Measurements from ENCODE around the gene CALHM6.

CALHM6 gene

GRCh38 chr6:116446399-116446798 lies 14.8 kb upstream of the CALHM6 start:
- DNase-seq = no peak

GRCh38 chr6:116447052-116447451 lies 14.1 kb upstream of the CALHM6 start:
- no peak for DNase-seq

GRCh38 chr6:116447496-116448011 lies 13.6 kb upstream of the CALHM6 start:
- DNase-seq = no peak

GRCh38 chr6:116449565-116449964 lies 11.6 kb upstream of the CALHM6 start:
- DNase-seq = no peak

GRCh38 chr6:116450185-116450710 lies 10.9 kb upstream of the CALHM6 start:
- DNase-seq = no peak

GRCh38 chr6:116450769-116451740 lies 10.1 kb upstream of the CALHM6 start:
- DNase-seq = no peak

GRCh38 chr6:116451916-116452315 lies 9.3 kb upstream of the CALHM6 start:
- DNase-seq = no peak

GRCh38 chr6:116452531-116452930 lies 8.6 kb upstream of the CALHM6 start:
- DNase-seq = no peak

GRCh38 chr6:116456106-116456505 lies 5.1 kb upstream of the CALHM6 start:
- no peak for DNase-seq

- DNase-seq = no peak
Observed at GRCh38 chr6:116456927-116457326, 4.2 kb upstream of the CALHM6 start.

GRCh38 chr6:116458264-116458663 lies 2.9 kb upstream of the CALHM6 start:
- no peak for DNase-seq

- no peak for DNase-seq
Observed at GRCh38 chr6:116459927-116460326, 1.2 kb upstream of the CALHM6 start.

GRCh38 chr6:116461932-116462885 lies 1.0 kb downstream of the CALHM6 start:
- DNase-seq = no peak

- no peak for DNase-seq
Observed at GRCh38 chr6:116463301-116463700, 2.1 kb downstream of the CALHM6 start.

- no peak for DNase-seq
Observed at GRCh38 chr6:116465246-116465645, 4.1 kb downstream of the CALHM6 start.

GRCh38 chr6:116467096-116467495 lies 5.9 kb downstream of the CALHM6 start:
- no peak for DNase-seq

GRCh38 chr6:116467514-116467913 lies 6.3 kb downstream of the CALHM6 start:
- DNase-seq = no peak

GRCh38 chr6:116468293-116468692 lies 7.1 kb downstream of the CALHM6 start:
- DNase-seq = no peak

- DNase-seq = no peak
Observed at GRCh38 chr6:116471531-116471930, 10.4 kb downstream of the CALHM6 start.

- no peak for DNase-seq
Observed at GRCh38 chr6:116472706-116473105, 11.5 kb downstream of the CALHM6 start.

- DNase-seq = no peak
Observed at GRCh38 chr6:116475141-116475540, 14.0 kb downstream of the CALHM6 start.

- DNase-seq = no peak
Observed at GRCh38 chr6:116476002-116476678, 15.0 kb downstream of the CALHM6 start.

All from GOT3 (cell line).